Measurements from ENCODE around the gene MSLN. TPM values are rescaled to one million over a fixed set of nuclear protein-coding genes. Genes with fewer than 3 reads are reported as not detected.

The MSLN gene
- total and polyA plus RNA-seq, 2 donors (not counting 3 experiments of a cell fraction or from before 2014, with no cell fraction given): not detected

GRCh38 chr16:774086-775001 lies 13.8 kb downstream of the MSLN start:
- ChIA-PET POLR2A (no interaction called here), CTCF (no interaction called here)
- intact Hi-C loops (cut with micrococcal nuclease): no loop called here
- TF ChIP-seq JUN (IDR thresholded peaks at IDR 0.05; ENCODE audit: borderline replicate concordance, insufficient read depth, insufficient read length, low read depth) (no peak), MYC (IDR thresholded peaks at IDR 0.05; ENCODE audit: low read depth, low read length) (no peak), FOS (IDR thresholded peaks at IDR 0.05; ENCODE audit: borderline replicate concordance, insufficient read depth, low read length) (no peak), GATA2 (IDR thresholded peaks at IDR 0.05; ENCODE audit: insufficient read depth, insufficient read length, low read depth, low read length) (no peak), POLR2A (IDR thresholded peaks at IDR 0.05; ENCODE audit: low read depth, low read length) (no peak), POLR2AphosphoS5 (IDR thresholded peaks at IDR 0.05; ENCODE audit: insufficient read depth, low read depth, low read length) (no peak), EZH2 (IDR thresholded peaks at IDR 0.05; ENCODE audit: borderline replicate concordance, low read depth, low read length, severe bottlenecking) (no peak), CTCF (IDR thresholded peaks at IDR 0.05; ENCODE audit: extremely low read depth in 1 of 2, insufficient read depth in 1 of 2, low read depth in 1 of 2, low read length in 2 of 2) (no peak)
- TF ChIP-seq, protein P1, sequence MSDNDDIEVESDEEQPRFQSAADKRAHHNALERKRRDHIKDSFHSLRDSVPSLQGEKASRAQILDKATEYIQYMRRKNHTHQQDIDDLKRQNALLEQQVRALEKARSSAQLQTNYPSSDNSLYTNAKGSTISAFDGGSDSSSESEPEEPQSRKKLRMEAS (IDR thresholded peaks at IDR 0.05; ENCODE audit: insufficient read depth, insufficient read length): no peak
- Histone ChIP-seq H3K4me1 (ENCODE audit: control insufficient read depth, extremely low read depth, insufficient read depth, low read length) (no peaks in the 10 kb centered on the region), H3K27ac (ENCODE audit: insufficient read depth, low read depth, low read length) (no peak overlapping the region), H3K4me2 (ENCODE audit: insufficient read depth, low read length) (no peak overlapping the region), H3K9me1 (replicated peaks; ENCODE audit: control insufficient read depth, extremely low read depth, insufficient read depth, low read length) (no peaks in the 10 kb centered on the region), H3K9ac (replicated peaks; ENCODE audit: extremely low read depth, insufficient read depth, low read length) (no peak overlapping the region), H3K27me3 (ENCODE audit: control insufficient read depth in 2 of 2, insufficient read depth in 2 of 2, low read length in 2 of 2) (no peaks in the 10 kb centered on the region), H2AFZ (ENCODE audit: low read depth, low read length) (no peak overlapping the region), H3K9me3 (replicated peaks; ENCODE audit: control insufficient read depth, insufficient read depth, low read length) (no peaks in the 10 kb centered on the region), H3K36me3 (ENCODE audit: control insufficient read depth in 2 of 2, extremely low read depth in 1 of 2, insufficient read depth in 2 of 2, low read length in 2 of 2) (no peaks in the 10 kb centered on the region), H4K20me1 (replicated peaks; ENCODE audit: control insufficient read depth, extremely low read depth, insufficient read depth, low read length) (no peaks in the 10 kb centered on the region), H3K79me2 (ENCODE audit: control insufficient read depth, insufficient read depth, low read length) (no peaks in the 10 kb centered on the region), H3K4me3 (replicated peaks in 1 of 3; ENCODE audit: insufficient read depth in 1 of 3, low read depth in 1 of 3, low read length in 3 of 3) (no peak overlapping the region)
- FAIRE-seq: no peak
- dilution Hi-C loops (cut with MboI; ENCODE audit: extremely low pct_ligation_motif_present, low sequenced_read_pairs): no loop called here
- BruUV-seq (replicated peaks): no TSS peak
- no peak for DNase-seq (ENCODE audit: low read depth, low spot score)

Data from endothelial cell of umbilical vein (primary cell).